COR-L47 (cell line): ENCODE measurements around the gene HPCAL1.
"Not testable (repeated sequence)": the region's sequence is repeated elsewhere in the genome, so short reads cannot be mapped to it uniquely, and the experiment has no call there.

Source experiments
- DNase-seq: peaks from one replicate; lab custom pipeline; 2025; lab: John Stamatoyannopoulos, UW

HPCAL1 gene

GRCh38 chr2:10302479-10303180, at the start of gene HPCAL1:
Gene HPCAL1, plus strand, starts transcription at chr2:10302904. Its CDS starts 116,854 bp downstream, at chr2:10419758.
- peak; percentile 68 for DNase-seq

GRCh38 chr2:10253596-10254372, 48.9 kb upstream of the HPCAL1 start:
- DNase-seq, result no peak

DNA sequence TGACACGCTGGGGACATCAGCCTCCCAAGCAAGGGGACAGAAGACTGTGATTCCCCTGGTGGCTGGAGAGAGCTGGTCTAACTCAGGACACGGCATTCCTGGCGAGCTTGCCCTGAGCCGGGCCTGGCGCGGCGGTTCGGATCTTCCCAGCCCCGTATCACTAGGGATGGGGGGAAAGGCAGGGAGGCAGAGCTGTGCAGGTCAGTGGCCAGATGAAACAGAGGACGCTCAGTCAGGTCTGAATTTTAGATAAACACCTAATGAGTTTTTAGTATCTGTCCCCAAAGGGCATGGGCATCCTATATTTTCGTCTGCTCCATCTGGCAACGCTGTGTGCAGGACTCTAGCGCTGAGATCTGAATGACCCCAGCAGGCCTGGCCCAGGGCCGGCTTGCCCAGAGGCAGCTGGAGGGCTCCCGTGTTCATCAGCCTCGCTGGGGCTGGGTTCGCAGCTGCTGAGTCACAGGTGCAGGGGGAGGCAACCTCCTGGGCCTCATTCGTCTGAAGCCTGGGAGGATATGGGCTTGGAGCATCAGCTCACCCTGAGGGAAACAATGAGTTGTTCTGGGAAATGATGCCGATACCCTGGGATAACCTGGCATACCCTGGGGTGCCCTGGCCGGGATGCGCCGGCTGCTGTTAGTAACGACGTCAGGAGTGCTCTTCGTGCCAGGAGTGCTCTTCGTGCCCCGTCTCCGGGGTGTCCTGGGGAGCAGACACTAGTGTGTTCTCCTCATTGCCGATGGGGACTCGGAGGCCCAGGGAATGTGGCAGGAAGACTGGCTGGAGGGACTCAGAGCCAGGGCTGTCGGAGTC, 48.1 kb upstream of the HPCAL1 start:
- DNase-seq, result no peak

- no peak for DNase-seq
These were observed 47.3 kb upstream of the HPCAL1 start for GRCh38 chr2:10255189-10256030.

DNA sequence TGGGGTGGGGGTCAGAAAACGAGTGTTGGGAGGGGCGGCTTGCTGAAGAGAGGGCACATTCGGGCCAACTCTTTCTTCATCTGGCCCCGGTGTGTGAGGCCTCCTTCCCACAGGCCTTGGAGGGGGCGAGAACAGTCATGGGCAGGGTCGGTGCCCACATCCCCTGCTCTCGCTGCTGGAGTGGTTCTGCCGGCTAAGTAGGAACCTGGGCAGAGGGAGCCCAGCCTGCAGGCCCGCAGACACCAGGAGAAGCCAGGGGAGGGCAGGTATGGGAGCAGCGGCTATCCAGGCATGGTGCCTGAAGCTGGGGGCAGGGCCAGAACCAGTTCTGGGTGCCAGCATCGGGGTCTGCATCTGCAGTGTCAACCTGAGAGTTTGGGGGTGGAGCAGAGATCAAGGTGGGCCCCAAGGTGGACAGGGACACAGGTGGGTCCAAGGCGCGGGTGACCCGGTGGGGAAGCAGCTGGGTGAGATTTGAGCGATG, 46.6 kb upstream of the HPCAL1 start:
- no peak for DNase-seq

DNA sequence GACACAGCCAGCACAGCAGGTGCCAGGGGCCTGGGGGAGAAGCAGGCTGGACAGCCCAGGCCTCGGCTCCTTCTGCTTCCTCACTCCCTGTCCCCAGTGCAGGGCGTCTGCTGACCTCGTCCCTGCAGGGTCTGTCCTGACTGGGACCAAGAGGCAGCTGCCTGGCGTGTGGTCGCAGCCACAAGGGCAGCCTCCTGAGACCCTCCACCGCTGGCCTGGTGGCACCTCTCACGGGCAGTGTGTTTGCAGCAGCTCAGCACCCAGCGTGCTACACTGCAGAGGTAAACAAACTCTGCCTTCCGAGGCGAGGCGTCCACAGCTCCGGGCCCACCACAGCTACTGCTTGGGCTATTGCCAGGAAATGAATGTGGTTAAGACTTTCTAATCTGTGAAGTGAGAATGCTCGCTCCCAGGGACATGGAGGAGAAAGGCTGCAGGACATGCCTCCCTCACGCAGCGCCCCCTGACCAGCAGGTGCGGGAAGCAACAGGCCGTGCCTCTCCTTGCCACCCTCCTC, 46.1 kb upstream of the HPCAL1 start:
- no peak for DNase-seq

- no peak for DNase-seq
These were observed 45.7 kb upstream of the HPCAL1 start for GRCh38 chr2:10257036-10257435.

DNA sequence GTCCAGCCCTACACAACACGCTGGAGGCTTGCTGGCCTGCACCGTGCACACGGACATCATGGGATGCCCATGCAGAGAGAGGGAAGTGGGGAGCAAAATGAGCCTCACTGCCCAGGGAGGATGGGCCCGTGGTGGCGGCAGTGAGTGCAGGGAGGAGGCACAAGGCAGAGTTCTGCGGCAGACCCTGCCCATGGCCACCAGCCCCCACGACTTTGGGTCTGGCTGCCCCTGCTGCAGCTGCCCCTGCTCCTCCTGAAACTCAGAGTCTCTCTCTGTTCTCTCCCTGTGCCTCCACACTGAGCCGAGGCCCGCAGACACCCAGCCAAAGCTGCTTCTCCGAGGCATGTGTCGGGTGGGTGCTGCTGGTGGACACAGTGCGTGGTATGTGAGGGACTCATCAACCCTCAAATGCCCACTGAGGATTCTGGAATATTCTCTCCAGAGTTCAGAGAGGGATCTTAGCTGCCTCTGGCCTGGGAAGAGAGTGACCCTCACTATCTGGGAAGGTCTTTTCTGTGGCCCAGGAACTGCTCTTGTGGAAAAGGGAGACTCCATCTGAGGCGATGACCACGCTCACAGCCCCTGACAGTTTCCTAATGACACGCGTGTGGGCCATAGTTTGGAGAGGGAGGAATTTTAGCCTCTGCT, 45.1 kb upstream of the HPCAL1 start:
- no peak for DNase-seq

DNA sequence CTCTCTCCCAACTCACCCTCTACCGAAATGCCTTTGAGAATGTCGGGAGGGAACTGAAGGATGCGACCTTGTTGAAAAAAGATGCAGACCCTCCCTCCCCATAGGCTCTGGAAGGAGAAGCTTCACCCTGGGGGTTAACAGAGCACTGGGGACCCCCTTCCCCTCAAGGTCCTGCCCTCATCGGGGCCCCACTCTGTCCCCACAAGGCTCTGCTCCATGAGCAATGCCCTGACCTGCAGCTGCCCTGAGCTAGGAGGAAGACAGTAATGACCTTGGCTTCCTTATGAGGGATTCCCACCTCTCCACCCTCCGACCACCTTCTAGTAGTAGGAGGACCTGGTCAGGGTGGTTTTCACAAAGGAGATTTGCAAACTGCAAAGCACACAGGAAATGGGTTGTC, 44.4 kb upstream of the HPCAL1 start:
- no peak for DNase-seq

GRCh38 chr2:10258726-10259125, 44.0 kb upstream of the HPCAL1 start:
- DNase-seq, result no peak

GRCh38 chr2:10260130-10260529, 42.6 kb upstream of the HPCAL1 start:
- DNase-seq, result peak; percentile 28

DNA sequence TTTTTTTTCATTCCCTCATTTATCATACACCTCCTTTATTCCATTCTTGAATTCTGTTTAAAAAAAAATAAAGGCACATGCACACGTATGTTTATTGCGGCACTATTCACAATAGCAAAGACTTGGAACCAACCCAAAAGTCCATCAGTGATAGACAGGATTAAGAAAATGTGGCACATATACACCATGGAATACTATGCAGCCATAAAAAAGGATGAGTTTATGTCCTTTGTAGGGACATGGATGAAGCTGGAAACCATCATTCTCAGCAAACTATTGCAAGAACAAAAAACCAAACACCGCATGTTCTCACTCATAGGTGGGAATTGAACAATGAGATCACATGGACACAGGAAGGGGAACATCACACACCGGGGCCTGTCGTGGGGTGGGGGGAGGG, 39.2 kb upstream of the HPCAL1 start:
- DNase-seq, result not testable (repeated sequence)

- no peak for DNase-seq
These were observed 38.0 kb upstream of the HPCAL1 start for GRCh38 chr2:10264506-10265328.

DNA sequence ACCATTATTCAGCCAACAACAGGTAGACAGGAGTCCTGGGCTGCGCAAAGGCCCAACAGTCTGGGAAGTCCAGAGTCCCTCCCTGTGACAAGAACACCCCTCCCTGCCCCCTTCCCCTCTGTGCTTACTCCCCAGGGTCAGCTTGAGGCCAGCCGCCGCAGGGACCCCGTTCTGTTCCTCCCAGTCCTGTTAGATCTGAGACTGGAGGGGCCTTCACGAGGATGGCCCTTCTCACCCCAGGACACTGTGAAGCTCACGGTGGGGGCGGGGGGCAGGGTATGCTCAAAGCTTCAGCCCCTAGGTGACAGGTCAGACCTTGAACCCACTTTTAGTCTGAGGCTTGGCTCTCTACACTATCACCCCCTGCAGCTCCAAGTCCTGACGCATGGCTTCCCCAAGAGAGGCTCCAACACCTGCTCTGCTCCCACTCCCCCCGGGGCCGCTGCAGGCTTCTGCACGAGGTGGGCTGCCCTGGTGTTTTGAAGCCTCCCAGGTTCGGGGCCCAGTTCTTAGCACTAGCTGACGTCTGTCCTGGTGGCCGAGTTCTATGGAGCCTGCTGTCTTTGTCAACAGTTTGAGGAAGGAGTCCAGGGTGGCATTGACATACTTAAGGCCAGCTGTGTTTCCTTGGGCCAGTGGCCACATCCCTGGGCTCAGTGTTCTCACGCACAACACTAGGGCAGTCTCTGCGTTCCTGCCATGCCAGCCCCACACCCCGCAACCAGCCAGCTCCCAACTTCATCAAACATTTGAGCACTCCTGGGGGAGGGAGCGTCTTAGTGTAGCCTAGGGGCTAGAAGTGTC, 37.2 kb upstream of the HPCAL1 start:
- DNase-seq, result no peak

DNA sequence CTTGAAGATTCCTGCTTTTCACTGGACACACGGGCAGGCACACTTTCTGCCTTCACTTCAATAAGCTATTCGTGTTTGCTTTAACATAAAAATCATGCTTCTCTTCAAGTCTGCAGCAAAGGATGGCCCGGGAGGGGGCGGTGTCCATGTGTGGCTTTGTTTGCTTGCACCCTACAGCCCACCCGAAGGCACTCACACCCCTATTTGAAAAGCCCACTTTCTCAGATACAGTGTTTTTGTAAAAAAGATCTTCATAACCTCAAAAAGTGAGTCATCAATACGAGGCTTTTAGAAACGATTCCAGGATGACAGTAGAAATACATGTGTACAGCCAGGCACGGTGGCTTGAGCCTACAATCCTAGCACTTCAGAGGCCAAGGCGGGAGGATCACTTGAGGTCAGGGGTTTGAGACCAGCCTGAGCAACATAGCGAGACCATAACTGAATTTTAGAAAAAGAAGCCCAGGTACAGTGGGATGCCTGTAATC, 36.5 kb upstream of the HPCAL1 start:
- DNase-seq, result no peak

DNA sequence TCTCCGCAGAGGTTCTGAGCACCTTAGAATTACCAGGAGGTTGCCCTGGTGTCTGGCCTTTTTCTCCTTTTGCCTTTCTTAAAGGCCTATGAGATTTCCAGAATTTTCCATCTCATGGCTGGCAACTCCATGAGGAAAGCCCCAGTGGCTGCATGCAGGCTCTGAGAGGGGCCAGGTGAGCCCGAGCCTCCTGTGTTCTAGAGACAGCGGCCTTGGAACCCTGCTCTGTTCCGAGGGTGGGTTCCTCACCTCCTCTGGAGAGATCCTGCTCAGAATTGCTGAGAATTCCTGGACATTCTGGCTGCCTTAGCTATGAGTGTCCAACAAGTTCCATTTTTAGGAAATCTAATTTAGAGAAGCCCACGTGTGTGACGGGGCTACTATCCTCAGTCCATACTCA, 35.7 kb upstream of the HPCAL1 start:
- DNase-seq, result no peak

GRCh38 chr2:10267551-10268465, 34.9 kb upstream of the HPCAL1 start:
- no peak for DNase-seq

DNA sequence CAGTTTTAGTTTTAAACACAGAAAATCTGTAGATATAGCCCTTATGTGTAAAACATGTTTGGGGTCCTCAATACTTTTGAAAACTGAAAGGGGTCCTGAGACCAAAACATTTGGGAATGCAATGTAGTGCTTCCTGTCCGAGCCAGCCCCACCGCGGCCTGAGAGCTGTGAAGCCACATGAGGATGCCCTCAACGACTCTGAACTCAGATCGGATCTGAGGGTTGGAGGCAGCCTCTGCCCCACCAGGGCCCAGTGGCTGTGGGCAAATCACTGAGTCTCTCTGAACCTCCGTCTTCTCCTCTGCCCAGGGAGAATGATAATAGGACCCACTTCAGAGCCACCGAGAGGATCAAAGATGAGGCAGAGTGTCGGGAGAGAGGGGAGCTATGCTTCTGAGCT, 33.4 kb upstream of the HPCAL1 start:
- DNase-seq, result no peak
